Naive thymus-derived CD4-positive, alpha-beta T cell (primary cell): ENCODE measurements around the gene CARS2. TPM values are rescaled to one million over a fixed set of nuclear protein-coding genes. Genes with fewer than 3 reads are reported as not detected.

ENCODE experiments used
- ATAC-seq: fragments of 150-1000 bp; cut with Tn5 transposase; 2 replicates; pipeline ENCODE4 v1.10.0; 2021; ENCODE audit warnings: mild to moderate bottlenecking, moderate library complexity
- CTCF ChIA-PET: fragments of 350-600 bp; sonication (Branson Sonifier 250); formaldehyde crosslinking; loops from one replicate; lab custom pipeline; 2021; ENCODE audit warnings: antibody characterized with exemption; lab: Charles Lee
- POLR2A ChIA-PET: fragments of 350-600 bp; sonication (Branson Sonifier 250); formaldehyde crosslinking; loops from one replicate; lab custom pipeline; 2021; ENCODE audit warnings: antibody characterized with exemption, inconsistent platforms; lab: Charles Lee
- DNase-seq, 9 donors: peaks; one replicate each; pipeline versions ENCODE4 v3.0.0 to v3.0.0-alpha.2; 2020 to 2022; ENCODE audit warnings: mixed read lengths in 1 of 9
- H3K27ac ChIP-seq: one replicate; pipeline ENCODE4 v1.7.0; 2013; ENCODE audit warnings: mild to moderate bottlenecking, low read depth, low read length, moderate library complexity
- H3K27me3 ChIP-seq, 2 donors: one replicate each; pipeline ENCODE4 v1.7.0; 2013; ENCODE audit warnings: low read length in 2 of 2, mild to moderate bottlenecking in 2 of 2, moderate library complexity in 2 of 2; ENCODE audit not compliant: control insufficient read depth in 2 of 2, insufficient read depth in 2 of 2
- H3K36me3 ChIP-seq, 3 experiments: 1 replicate in 2 of 3; 2 replicates in 1 of 3; pipeline ENCODE4 v1.7.0; 2013; ENCODE audit warnings: low read length in 3 of 3, mild to moderate bottlenecking in 3 of 3, moderate library complexity in 1 of 3; ENCODE audit not compliant: insufficient read depth in 3 of 3, control insufficient read depth in 2 of 3
- H3K4me1 ChIP-seq, 2 donors: one replicate each; pipeline ENCODE4 v1.7.0; 2013; ENCODE audit warnings: low read length in 2 of 2, mild to moderate bottlenecking in 2 of 2, moderate library complexity in 1 of 2; ENCODE audit not compliant: control insufficient read depth in 2 of 2, insufficient read depth in 2 of 2
- H3K4me3 ChIP-seq: 2 replicates; pipeline ENCODE4 v1.7.0; 2013; ENCODE audit warnings: mild to moderate bottlenecking, low read length
- H3K9me3 ChIP-seq, 3 experiments: 1 replicate in 2 of 3; 2 replicates in 1 of 3; pipeline ENCODE4 v1.7.0; 2013; ENCODE audit warnings: low read length in 3 of 3; ENCODE audit not compliant: control insufficient read depth in 2 of 3
- H3K27ac Mint-ChIP-seq, 9 donors: one replicate each; pipeline ENCODE4 v1.8.0; 2020 to 2022; ENCODE audit warnings: mixed read lengths in 9 of 9, mild to moderate bottlenecking in 8 of 9, moderate library complexity in 5 of 9, inconsistent platforms in 2 of 9
- H3K27me3 Mint-ChIP-seq, 5 donors: one replicate each; pipeline ENCODE4 v1.8.0; 2021 to 2022; ENCODE audit warnings: mixed read lengths in 5 of 5, mild to moderate bottlenecking in 1 of 5
- H3K36me3 Mint-ChIP-seq, 5 donors: one replicate each; pipeline ENCODE4 v1.8.0; 2020 to 2022; ENCODE audit warnings: mixed read lengths in 5 of 5, mild to moderate bottlenecking in 3 of 5, inconsistent platforms in 1 of 5
- H3K4me1 Mint-ChIP-seq, 7 donors: one replicate each; pipeline ENCODE4 v1.8.0; 2020 to 2022; ENCODE audit warnings: mixed read lengths in 7 of 7, mild to moderate bottlenecking in 3 of 7, inconsistent platforms in 1 of 7
- H3K4me3 Mint-ChIP-seq, 10 donors: one replicate each; pipeline ENCODE4 v1.8.0; 2020 to 2022; ENCODE audit warnings: mild to moderate bottlenecking in 10 of 10, mixed read lengths in 10 of 10, moderate library complexity in 6 of 10, inconsistent platforms in 2 of 10
- H3K9me3 Mint-ChIP-seq, 11 donors: one replicate each; pipeline ENCODE4 v1.8.0; 2020 to 2022; ENCODE audit warnings: mixed read lengths in 11 of 11, mild to moderate bottlenecking in 4 of 11, inconsistent platforms in 1 of 11, moderate library complexity in 1 of 11
- intact Hi-C, 2 donors: fragments of 100-400 bp; cut with micrococcal nuclease; formaldehyde crosslinking; loops; one replicate each; pipeline ENCODE4 v1.15.1; 2023
- polyA plus RNA-seq, 2 donors: library from polyadenylated mRNA; unstranded; fragments of 300-500 nt; fragmentation: Illumina TruSeq; gene quantifications; one replicate each; pipeline ENCODE4 v1.2.3, GENCODE V29; 2021
- total RNA-seq, 6 experiments: library from RNA in 5 of 6; stranded (reverse) in 5 of 6; gene quantifications; 1 replicate in 5 of 6; 2 replicates in 1 of 6; pipeline ENCODE4 v1.2.3 and lab custom pipeline; 2021 to 2026

The CARS2 gene
- total and polyA plus RNA-seq, 7 experiments from 2014 or later, result 28.6 to 106 (median 85.8) TPM

GRCh38 chr13:110682746-110683145, 23.2 kb downstream of the CARS2 start:
- intact Hi-C loops, result loop anchor here (1.0 to 5.0 kb wide), 6 partner anchors 22 to 370 kb away; no protein-coding TSS in a partner anchor
- no peaks in the 10 kb centered on the region for H3K9me3 Mint-ChIP-seq

GRCh38 chr13:110681868-110682550, 23.9 kb downstream of the CARS2 start:
- Histone ChIP-seq H3K27me3 (no peaks in the 10 kb centered on the region), H3K4me1 (no peaks in the 10 kb centered on the region), H3K9me3 (no peaks in the 10 kb centered on the region), H3K4me3 (no peak overlapping the region), H3K36me3 (peaks cover 0 to 77% (median 8%) of the 10 kb centered on the region in 3 experiments), H3K27ac (no peak overlapping the region)
- DNase-seq, result no peak
- no peak for ATAC-seq
- Mint-ChIP-seq H3K9me3 (no peaks in the 10 kb centered on the region), H3K27me3 (no peaks in the 10 kb centered on the region), H3K4me1 (peaks cover 3 to 15% (median 6%) of the 10 kb centered on the region in 7 donors), H3K4me3 (no peak overlapping the region), H3K36me3 (peaks cover 6 to 43% (median 24%) of the 10 kb centered on the region in 5 donors), H3K27ac (peak overlapping the region in 1 of 9 donors; percentile 59)
- POLR2A ChIA-PET, result interaction anchor here (1.0 kb wide), 1 partner anchor 33 kb away, joined by 3 read pairs; no protein-coding TSS in a partner anchor
- intact Hi-C loops, result loop anchor here (2.0 to 5.0 kb wide), 4 partner anchors 23 to 370 kb away; no protein-coding TSS in a partner anchor
- CTCF ChIA-PET, result interaction anchor here (0.8 to 2.0 kb wide), 5 partner anchors 10 to 232 kb away, joined by 3 to 23 read pairs (median 4); no protein-coding TSS in a partner anchor

More at GRCh38 chr13:110682746-110683145, 23.2 kb downstream of the CARS2 start:
- Histone ChIP-seq H3K27ac (no peak overlapping the region), H3K4me1 (no peaks in the 10 kb centered on the region), H3K27me3 (no peaks in the 10 kb centered on the region), H3K36me3 (peaks cover 0 to 79% (median 8%) of the 10 kb centered on the region in 3 experiments), H3K9me3 (no peaks in the 10 kb centered on the region), H3K4me3 (no peak overlapping the region)
- Mint-ChIP-seq H3K36me3 (peaks cover 6 to 44% (median 24%) of the 10 kb centered on the region in 5 donors), H3K4me3 (no peak overlapping the region), H3K27me3 (no peaks in the 10 kb centered on the region), H3K4me1 (peaks cover 2 to 15% (median 6%) of the 10 kb centered on the region in 7 donors), H3K27ac (no peak overlapping the region)
- CTCF ChIA-PET, result interaction anchor here (0.6 to 2.0 kb wide), 6 partner anchors 9 to 231 kb away, joined by 3 to 23 read pairs (median 5); no protein-coding TSS in a partner anchor
- POLR2A ChIA-PET, result interaction anchor here (1.3 kb wide), 1 partner anchor 32 kb away, joined by 12 read pairs; no protein-coding TSS in a partner anchor
- ATAC-seq (no peak), DNase-seq (no peak)

DNA sequence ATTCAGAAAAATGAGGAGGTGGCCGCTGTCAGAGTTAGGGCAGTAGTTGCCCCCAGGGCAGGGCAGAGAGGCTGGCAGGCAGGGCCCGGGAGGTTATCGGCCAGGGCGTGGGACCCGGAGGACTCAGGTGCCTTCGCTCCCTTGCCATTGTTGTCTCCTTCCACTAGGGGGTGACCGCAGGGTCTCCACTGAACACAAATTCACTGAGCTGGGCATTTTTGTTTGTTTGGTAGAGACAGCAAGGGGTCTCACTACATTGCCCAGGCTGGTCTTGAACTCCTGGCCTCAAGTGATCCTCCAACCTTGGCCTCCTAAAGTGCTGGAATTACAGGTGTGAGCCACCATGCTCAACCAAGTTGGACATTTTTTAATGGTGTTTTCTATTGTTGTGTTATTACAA, 25.1 kb downstream of the CARS2 start:
- H3K27ac ChIP-seq, result no peak overlapping the region
- H3K27me3 Mint-ChIP-seq, result no peaks in the 10 kb centered on the region
- no peaks in the 10 kb centered on the region for H3K9me3 Mint-ChIP-seq
- no peaks in the 10 kb centered on the region for H3K27me3 ChIP-seq
- peaks cover 4 to 22% (median 12%) of the 10 kb centered on the region in 7 donors for H3K4me1 Mint-ChIP-seq
- H3K4me3 ChIP-seq, result no peak overlapping the region
- H3K36me3 Mint-ChIP-seq, result peaks cover 12 to 50% (median 31%) of the 10 kb centered on the region in 5 donors
- peak in 3 of 9 donors; percentile 8 to 22 (median 21) for DNase-seq
- no peak overlapping the region for H3K4me3 Mint-ChIP-seq
- H3K27ac Mint-ChIP-seq, result no peak overlapping the region
- no peak for ATAC-seq
- no peaks in the 10 kb centered on the region for H3K9me3 ChIP-seq
- H3K4me1 ChIP-seq, result no peaks in the 10 kb centered on the region
- ChIA-PET CTCF (interaction anchor here (0.8 to 1.0 kb wide), 2 partner anchors 42 to 137 kb away, joined by 3 to 4 read pairs; no protein-coding TSS in a partner anchor), POLR2A (interaction anchor here (0.6 kb wide), 1 partner anchor 31 kb away, joined by 3 read pairs; no protein-coding TSS in a partner anchor)
- intact Hi-C loops, result loop anchor here in 1 of 2 donors (5.0 kb wide), 1 partner anchor 371 kb away; no protein-coding TSS in a partner anchor
- H3K36me3 ChIP-seq, result peaks cover 0 to 78% (median 15%) of the 10 kb centered on the region in 3 experiments

GRCh38 chr13:110677731-110678545, 28.0 kb downstream of the CARS2 start:
- no peak for DNase-seq
- ATAC-seq, result peak; percentile 16
- Mint-ChIP-seq H3K4me3 (no peak overlapping the region), H3K27me3 (no peaks in the 10 kb centered on the region), H3K9me3 (no peaks in the 10 kb centered on the region), H3K4me1 (peaks cover 4 to 23% (median 16%) of the 10 kb centered on the region in 7 donors), H3K27ac (peak overlapping the region in 1 of 9 donors; percentile 33), H3K36me3 (peaks cover 6 to 67% (median 37%) of the 10 kb centered on the region in 5 donors)
- intact Hi-C loops, result no loop called here
- no peak overlapping the region for H3K27ac ChIP-seq
- H3K36me3 ChIP-seq, result peaks cover 0 to 65% (median 15%) of the 10 kb centered on the region in 3 experiments
- no peaks in the 10 kb centered on the region for H3K27me3 ChIP-seq
- H3K9me3 ChIP-seq, result no peaks in the 10 kb centered on the region
- ChIA-PET CTCF (no interaction called here), POLR2A (no interaction called here)
- H3K4me3 ChIP-seq, result no peak overlapping the region
- no peaks in the 10 kb centered on the region for H3K4me1 ChIP-seq

- Histone ChIP-seq H3K4me1 (no peaks in the 10 kb centered on the region), H3K4me3 (no peak overlapping the region), H3K27ac (no peak overlapping the region), H3K9me3 (no peaks in the 10 kb centered on the region), H3K36me3 (peaks cover 0 to 54% (median 15%) of the 10 kb centered on the region in 3 experiments), H3K27me3 (no peaks in the 10 kb centered on the region)
- DNase-seq (no peak), ATAC-seq (peak; percentile 77)
- H3K4me3 Mint-ChIP-seq, result no peak overlapping the region
- no peaks in the 10 kb centered on the region for H3K9me3 Mint-ChIP-seq
- no peaks in the 10 kb centered on the region for H3K27me3 Mint-ChIP-seq
- peaks cover 9 to 33% (median 20%) of the 10 kb centered on the region in 7 donors for H3K4me1 Mint-ChIP-seq
- ChIA-PET POLR2A (no interaction called here), CTCF (no interaction called here)
- intact Hi-C loops, result no loop called here
- peaks cover 6 to 69% (median 44%) of the 10 kb centered on the region in 5 donors for H3K36me3 Mint-ChIP-seq
- H3K27ac Mint-ChIP-seq, result no peak overlapping the region
Measured at GRCh38 chr13:110676595-110677587, 29.0 kb downstream of the CARS2 start.
